ENCODE measurements around the gene SLAIN2. TPM values are rescaled to one million over a fixed set of nuclear protein-coding genes. Genes with fewer than 3 reads are reported as not detected.
A peak's percentile ranks its signal among the peaks of the same experiment; 100 is the strongest.

SLAIN2 gene
- total RNA-seq, 1 experiment from 2014 or later, result 35.8 TPM

- H3K27me3 Mint-ChIP-seq (ENCODE audit: low read depth), result no peaks in the 10 kb centered on the region
- peaks cover 14% of the 10 kb centered on the region for H3K9me3 Mint-ChIP-seq
- no peak for DNase-seq (ENCODE audit: low spot score)
- peak; percentile 80 for ATAC-seq
- TF ChIP-seq ZBTB21 (CRISPR knock-in tag; IDR thresholded peaks at IDR 0.05; ENCODE audit: borderline replicate concordance), result no peak
- TF ChIP-seq USF2 (CRISPR knock-in tag; IDR thresholded peaks at IDR 0.05), result no peak
- TF ChIP-seq SMAD4 (CRISPR knock-in tag; IDR thresholded peaks at IDR 0.05), result no peak
- TF ChIP-seq, protein P1, sequence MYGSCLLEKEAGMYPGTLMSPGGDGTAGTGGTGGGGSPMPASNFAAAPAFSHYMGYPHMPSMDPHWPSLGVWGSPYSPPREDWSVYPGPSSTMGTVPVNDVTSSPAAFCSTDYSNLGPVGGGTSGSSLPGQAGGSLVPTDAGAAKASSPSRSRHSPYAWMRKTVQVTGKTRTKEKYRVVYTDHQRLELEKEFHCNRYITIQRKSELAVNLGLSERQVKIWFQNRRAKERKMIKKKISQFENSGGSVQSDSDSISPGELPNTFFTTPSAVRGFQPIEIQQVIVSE (CRISPR knock-in tag; IDR thresholded peaks at IDR 0.05; ENCODE audit: borderline replicate concordance), result no peak
- no peak for TF ChIP-seq E2F4 (CRISPR knock-in tag; IDR thresholded peaks at IDR 0.05; ENCODE audit: borderline replicate concordance, low read depth)
- no peak for TF ChIP-seq FOXP1 (CRISPR knock-in tag; IDR thresholded peaks at IDR 0.05; ENCODE audit: borderline replicate concordance)
- TF ChIP-seq, protein P2, sequence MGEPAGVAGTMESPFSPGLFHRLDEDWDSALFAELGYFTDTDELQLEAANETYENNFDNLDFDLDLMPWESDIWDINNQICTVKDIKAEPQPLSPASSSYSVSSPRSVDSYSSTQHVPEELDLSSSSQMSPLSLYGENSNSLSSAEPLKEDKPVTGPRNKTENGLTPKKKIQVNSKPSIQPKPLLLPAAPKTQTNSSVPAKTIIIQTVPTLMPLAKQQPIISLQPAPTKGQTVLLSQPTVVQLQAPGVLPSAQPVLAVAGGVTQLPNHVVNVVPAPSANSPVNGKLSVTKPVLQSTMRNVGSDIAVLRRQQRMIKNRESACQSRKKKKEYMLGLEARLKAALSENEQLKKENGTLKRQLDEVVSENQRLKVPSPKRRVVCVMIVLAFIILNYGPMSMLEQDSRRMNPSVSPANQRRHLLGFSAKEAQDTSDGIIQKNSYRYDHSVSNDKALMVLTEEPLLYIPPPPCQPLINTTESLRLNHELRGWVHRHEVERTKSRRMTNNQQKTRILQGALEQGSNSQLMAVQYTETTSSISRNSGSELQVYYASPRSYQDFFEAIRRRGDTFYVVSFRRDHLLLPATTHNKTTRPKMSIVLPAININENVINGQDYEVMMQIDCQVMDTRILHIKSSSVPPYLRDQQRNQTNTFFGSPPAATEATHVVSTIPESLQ (CRISPR knock-in tag; IDR thresholded peaks at IDR 0.05), result no peak
- peaks cover 3% of the 10 kb centered on the region for H3K4me1 Mint-ChIP-seq
- no peak overlapping the region for H3K27ac Mint-ChIP-seq
- H3K4me3 Mint-ChIP-seq, result no peak overlapping the region
- peaks cover 12% of the 10 kb centered on the region for H3K36me3 Mint-ChIP-seq
- ChIA-PET POLR2A (no interaction called here), CTCF (interaction anchor here (0.7 to 1.9 kb wide), 3 partner anchors 21 to 169 kb away, joined by 3 to 7 read pairs (median 4); partner anchors contain the start of gene SLAIN2)
These were observed 45.0 kb upstream of the SLAIN2 start for GRCh38 chr4:48296365-48296764.

DNA sequence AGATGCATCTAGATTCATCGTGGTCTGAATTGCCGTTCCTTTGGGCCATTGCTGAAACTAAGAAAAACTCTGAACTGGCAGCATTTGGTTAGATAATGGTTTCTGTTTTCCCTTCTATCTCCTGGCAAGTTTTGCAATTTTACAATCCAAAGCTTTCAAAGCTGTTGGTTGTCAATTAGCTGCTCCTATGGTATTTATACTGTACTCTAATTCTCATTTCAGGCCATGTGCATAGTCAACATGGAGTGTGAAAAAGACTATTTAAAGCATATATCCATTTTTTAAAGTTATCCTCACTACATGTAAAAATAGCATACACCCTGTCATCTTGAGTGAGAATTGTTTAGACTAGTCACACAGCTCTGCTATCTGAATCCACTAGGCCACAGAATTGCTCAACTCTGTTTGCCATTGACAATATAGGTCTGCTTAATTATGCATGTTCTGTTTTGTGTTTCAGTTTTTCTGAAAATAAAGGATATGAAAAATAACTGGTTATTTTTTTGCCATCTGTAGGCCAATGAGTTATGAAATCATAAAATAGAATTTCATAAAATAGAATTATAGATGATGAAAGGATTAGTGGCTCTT lies 44.0 kb upstream of the SLAIN2 start:
- no peaks in the 10 kb centered on the region for H3K27me3 Mint-ChIP-seq (ENCODE audit: low read depth)
- H3K27ac Mint-ChIP-seq, result no peak overlapping the region
- CTCF ChIA-PET, result interaction anchor here (1.9 kb wide), 1 partner anchor 45 kb away, joined by 4 read pairs; the partner anchor contains the start of gene SLAIN2
- peaks cover 7% of the 10 kb centered on the region for H3K36me3 Mint-ChIP-seq
- no peak for ATAC-seq
- peaks cover 10% of the 10 kb centered on the region for H3K9me3 Mint-ChIP-seq
- DNase-seq (ENCODE audit: low spot score), result no peak
- peaks cover 3% of the 10 kb centered on the region for H3K4me1 Mint-ChIP-seq
- no peak overlapping the region for H3K4me3 Mint-ChIP-seq
- POLR2A ChIA-PET, result no interaction called here
- no peak for TF ChIP-seq SP1 (CRISPR knock-in tag; conservative IDR thresholded peaks at IDR 0.05)
- no peak for TF ChIP-seq PRRX2 (CRISPR knock-in tag; IDR thresholded peaks at IDR 0.05)
- TF ChIP-seq, protein P3, sequence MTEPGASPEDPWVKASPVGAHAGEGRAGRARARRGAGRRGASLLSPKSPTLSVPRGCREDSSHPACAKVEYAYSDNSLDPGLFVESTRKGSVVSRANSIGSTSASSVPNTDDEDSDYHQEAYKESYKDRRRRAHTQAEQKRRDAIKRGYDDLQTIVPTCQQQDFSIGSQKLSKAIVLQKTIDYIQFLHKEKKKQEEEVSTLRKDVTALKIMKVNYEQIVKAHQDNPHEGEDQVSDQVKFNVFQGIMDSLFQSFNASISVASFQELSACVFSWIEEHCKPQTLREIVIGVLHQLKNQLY (CRISPR knock-in tag; IDR thresholded peaks at IDR 0.05), result no peak
- no peak for TF ChIP-seq ZNF219 (CRISPR knock-in tag; IDR thresholded peaks at IDR 0.05; ENCODE audit: borderline replicate concordance)
- TF ChIP-seq TEAD4 (CRISPR knock-in tag; IDR thresholded peaks at IDR 0.05), result no peak
- TF ChIP-seq, protein P4, sequence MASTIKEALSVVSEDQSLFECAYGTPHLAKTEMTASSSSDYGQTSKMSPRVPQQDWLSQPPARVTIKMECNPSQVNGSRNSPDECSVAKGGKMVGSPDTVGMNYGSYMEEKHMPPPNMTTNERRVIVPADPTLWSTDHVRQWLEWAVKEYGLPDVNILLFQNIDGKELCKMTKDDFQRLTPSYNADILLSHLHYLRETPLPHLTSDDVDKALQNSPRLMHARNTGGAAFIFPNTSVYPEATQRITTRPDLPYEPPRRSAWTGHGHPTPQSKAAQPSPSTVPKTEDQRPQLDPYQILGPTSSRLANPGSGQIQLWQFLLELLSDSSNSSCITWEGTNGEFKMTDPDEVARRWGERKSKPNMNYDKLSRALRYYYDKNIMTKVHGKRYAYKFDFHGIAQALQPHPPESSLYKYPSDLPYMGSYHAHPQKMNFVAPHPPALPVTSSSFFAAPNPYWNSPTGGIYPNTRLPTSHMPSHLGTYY (CRISPR knock-in tag; IDR thresholded peaks at IDR 0.05), result no peak
- no peak for TF ChIP-seq RORB (CRISPR knock-in tag; IDR thresholded peaks at IDR 0.05)
- no peak for TF ChIP-seq ZNF671 (CRISPR knock-in tag; IDR thresholded peaks at IDR 0.05)
- no peak for TF ChIP-seq OVOL2 (CRISPR knock-in tag; IDR thresholded peaks at IDR 0.05; ENCODE audit: borderline replicate concordance)
- TF ChIP-seq JUN (CRISPR knock-in tag; IDR thresholded peaks at IDR 0.05), result no peak
- no peak for TF ChIP-seq PREB (CRISPR knock-in tag; IDR thresholded peaks at IDR 0.05; ENCODE audit: borderline replicate concordance)
- TF ChIP-seq, protein P5, sequence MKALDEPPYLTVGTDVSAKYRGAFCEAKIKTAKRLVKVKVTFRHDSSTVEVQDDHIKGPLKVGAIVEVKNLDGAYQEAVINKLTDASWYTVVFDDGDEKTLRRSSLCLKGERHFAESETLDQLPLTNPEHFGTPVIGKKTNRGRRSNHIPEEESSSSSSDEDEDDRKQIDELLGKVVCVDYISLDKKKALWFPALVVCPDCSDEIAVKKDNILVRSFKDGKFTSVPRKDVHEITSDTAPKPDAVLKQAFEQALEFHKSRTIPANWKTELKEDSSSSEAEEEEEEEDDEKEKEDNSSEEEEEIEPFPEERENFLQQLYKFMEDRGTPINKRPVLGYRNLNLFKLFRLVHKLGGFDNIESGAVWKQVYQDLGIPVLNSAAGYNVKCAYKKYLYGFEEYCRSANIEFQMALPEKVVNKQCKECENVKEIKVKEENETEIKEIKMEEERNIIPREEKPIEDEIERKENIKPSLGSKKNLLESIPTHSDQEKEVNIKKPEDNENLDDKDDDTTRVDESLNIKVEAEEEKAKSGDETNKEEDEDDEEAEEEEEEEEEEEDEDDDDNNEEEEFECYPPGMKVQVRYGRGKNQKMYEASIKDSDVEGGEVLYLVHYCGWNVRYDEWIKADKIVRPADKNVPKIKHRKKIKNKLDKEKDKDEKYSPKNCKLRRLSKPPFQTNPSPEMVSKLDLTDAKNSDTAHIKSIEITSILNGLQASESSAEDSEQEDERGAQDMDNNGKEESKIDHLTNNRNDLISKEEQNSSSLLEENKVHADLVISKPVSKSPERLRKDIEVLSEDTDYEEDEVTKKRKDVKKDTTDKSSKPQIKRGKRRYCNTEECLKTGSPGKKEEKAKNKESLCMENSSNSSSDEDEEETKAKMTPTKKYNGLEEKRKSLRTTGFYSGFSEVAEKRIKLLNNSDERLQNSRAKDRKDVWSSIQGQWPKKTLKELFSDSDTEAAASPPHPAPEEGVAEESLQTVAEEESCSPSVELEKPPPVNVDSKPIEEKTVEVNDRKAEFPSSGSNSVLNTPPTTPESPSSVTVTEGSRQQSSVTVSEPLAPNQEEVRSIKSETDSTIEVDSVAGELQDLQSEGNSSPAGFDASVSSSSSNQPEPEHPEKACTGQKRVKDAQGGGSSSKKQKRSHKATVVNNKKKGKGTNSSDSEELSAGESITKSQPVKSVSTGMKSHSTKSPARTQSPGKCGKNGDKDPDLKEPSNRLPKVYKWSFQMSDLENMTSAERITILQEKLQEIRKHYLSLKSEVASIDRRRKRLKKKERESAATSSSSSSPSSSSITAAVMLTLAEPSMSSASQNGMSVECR (CRISPR knock-in tag; IDR thresholded peaks at IDR 0.05; ENCODE audit: borderline replicate concordance), result no peak
- no peak for TF ChIP-seq SOX15 (CRISPR knock-in tag; IDR thresholded peaks at IDR 0.05)
- TF ChIP-seq CBFB (CRISPR knock-in tag; IDR thresholded peaks at IDR 0.05; ENCODE audit: low read depth), result no peak
